Esophagus squamous epithelium (tissue), 4 donors: ENCODE results near the gene DGKD.

Source experiments
- CTCF ChIP-seq, 6 experiments: fragments of 450-650 bp in 4 of 6; fragments of 200-600 bp in 2 of 6; sonication (generic) in 2 of 6; IDR thresholded peaks; one replicate each; pipeline ENCODE4 v1.5.1; 2016 to 2019; ENCODE audit warnings: antibody characterized with exemption in 6 of 6, mild to moderate bottlenecking in 4 of 6, moderate library complexity in 4 of 6
- POLR2A ChIP-seq, 4 donors: fragments of 450-650 bp; IDR thresholded peaks; one replicate each; pipeline ENCODE4 v1.6.1; 2017; ENCODE audit warnings: antibody characterized with exemption in 4 of 4, mild to moderate bottlenecking in 4 of 4, moderate library complexity in 3 of 4

GRCh38 chr2:233317196-233317943 lies 36.9 kb upstream of the DGKD start:
- TF ChIP-seq CTCF (IDR thresholded peaks at IDR 0.05) (no peak), POLR2A (IDR thresholded peaks at IDR 0.05) (no peak)
